GM23338 (cell line): ENCODE measurements around the gene LTA4H. TPM values are rescaled to one million over a fixed set of nuclear protein-coding genes. Genes with fewer than 3 reads are reported as not detected.

ENCODE experiments used
- ATAC-seq: fragments of 200-7000 bp; cut with Tn5 transposase; 3 replicates; pipeline ENCODE4 v1.9.1; 2020
- DNase-seq: peaks from one replicate; pipeline ENCODE4 v3.0.0-alpha.2; 2015; ENCODE audit warnings: low spot score
- H2AFZ ChIP-seq: fragments of 200-600 bp; sonication (generic); 2 replicates; pipeline ENCODE4 v1.8.0; 2016; ENCODE audit warnings: antibody characterized with exemption, mild to moderate bottlenecking, moderate library complexity
- H3F3A ChIP-seq: fragments of 200-600 bp; sonication (generic); replicated peaks from 2 replicates; pipeline ENCODE4 v1.8.0; 2017; ENCODE audit warnings: antibody characterized with exemption, mixed run types, low read depth
- H3K27ac ChIP-seq: fragments of 200-600 bp; sonication (generic); 2 replicates; pipeline ENCODE4 v1.6.1; 2016; ENCODE audit warnings: low read depth
- H3K27me3 ChIP-seq: fragments of 200-600 bp; sonication (generic); 2 replicates; pipeline ENCODE4 v1.8.0; 2016; ENCODE audit warnings: mild to moderate bottlenecking, mixed run types, moderate library complexity; ENCODE audit not compliant: insufficient read depth
- H3K36me3 ChIP-seq: fragments of 200-600 bp; sonication (generic); 2 replicates; pipeline ENCODE4 v1.8.0; 2016; ENCODE audit warnings: mild to moderate bottlenecking; ENCODE audit not compliant: insufficient read depth
- H3K4me1 ChIP-seq: fragments of 200-600 bp; sonication (generic); 2 replicates; pipeline ENCODE4 v1.8.0; 2016; ENCODE audit warnings: mild to moderate bottlenecking, moderate library complexity; ENCODE audit not compliant: insufficient read depth
- H3K4me2 ChIP-seq: fragments of 200-600 bp; sonication (generic); 2 replicates; pipeline ENCODE4 v1.7.1; 2017; ENCODE audit warnings: mixed run types
- H3K4me3 ChIP-seq: fragments of 200-600 bp; sonication (generic); 2 replicates; pipeline ENCODE4 v1.6.1; 2016; ENCODE audit warnings: mixed run types
- H3K79me2 ChIP-seq: fragments of 200-600 bp; sonication (generic); replicated peaks from 2 replicates; pipeline ENCODE4 v1.8.0; 2017; ENCODE audit warnings: mild to moderate bottlenecking; ENCODE audit not compliant: insufficient read depth
- H3K9me2 ChIP-seq: fragments of 200-600 bp; sonication (generic); 2 replicates; pipeline ENCODE4 v1.8.0; 2017; ENCODE audit not compliant: insufficient read depth
- H4K20me1 ChIP-seq: fragments of 200-600 bp; sonication (generic); replicated peaks from 2 replicates; pipeline ENCODE4 v1.8.0; 2017; ENCODE audit warnings: mild to moderate bottlenecking; ENCODE audit not compliant: insufficient read depth
- H3K27ac Mint-ChIP-seq: 2 replicates; pipeline ENCODE4 v1.8.0; 2020; ENCODE audit warnings: inconsistent platforms, mild to moderate bottlenecking, moderate library complexity, mixed read lengths
- H3K27me3 Mint-ChIP-seq: 3 replicates; pipeline ENCODE4 v1.8.0; 2022; ENCODE audit warnings: low read depth, mild to moderate bottlenecking, moderate library complexity, mixed read lengths, inconsistent platforms; ENCODE audit not compliant: insufficient read depth, poor library complexity
- H3K36me3 Mint-ChIP-seq: 3 replicates; pipeline ENCODE4 v1.8.0; 2021; ENCODE audit warnings: low read depth, mild to moderate bottlenecking, inconsistent platforms, moderate library complexity, mixed read lengths
- H3K4me1 Mint-ChIP-seq: 3 replicates; pipeline ENCODE4 v1.8.0; 2020; ENCODE audit warnings: mild to moderate bottlenecking, inconsistent platforms, mixed read lengths
- H3K4me3 Mint-ChIP-seq: 3 replicates; pipeline ENCODE4 v1.8.0; 2021; ENCODE audit warnings: moderate library complexity, mild to moderate bottlenecking, inconsistent platforms, mixed read lengths
- H3K9me3 Mint-ChIP-seq: 3 replicates; pipeline ENCODE4 v1.8.0; 2020; ENCODE audit warnings: moderate library complexity, mild to moderate bottlenecking, inconsistent platforms, mixed read lengths
- EZH2 ChIP-seq: fragments of 200-600 bp; sonication (generic); IDR thresholded peaks from one replicate; pipeline ENCODE4 v1.8.0; 2017; ENCODE audit warnings: antibody characterized with exemption, mild to moderate bottlenecking, low read depth; ENCODE audit not compliant: unreplicated experiment
- JUNB ChIP-seq: IDR thresholded peaks from one replicate; pipeline ENCODE4 v1.6.1; 2016; ENCODE audit warnings: antibody characterized with exemption; ENCODE audit not compliant: unreplicated experiment
- NANOG ChIP-seq: IDR thresholded peaks from 2 replicates; pipeline ENCODE4 v1.6.1; 2016; ENCODE audit warnings: antibody characterized with exemption, borderline replicate concordance
- POLR2AphosphoS5 ChIP-seq: IDR thresholded peaks from 2 replicates; pipeline ENCODE4 v1.6.1; 2016; ENCODE audit warnings: antibody characterized with exemption, low read depth
- STAT1 ChIP-seq: IDR thresholded peaks from one replicate; pipeline ENCODE4 v1.6.1; 2016; ENCODE audit warnings: antibody characterized with exemption; ENCODE audit not compliant: unreplicated experiment
- ZNF114 ChIP-seq: fragments of 250-450 bp; sonication (Bioruptor Pico); IDR thresholded peaks from 2 replicates; pipeline ENCODE4 v1.5.0; 2020; ENCODE audit warnings: mild to moderate bottlenecking, moderate library complexity
- polyA plus RNA-seq: library from polyadenylated mRNA; unstranded; fragments of >200 nt; fragmentation: Nextera tagmentation; extraction: Ambion mirVana; gene quantifications from 2 replicates; pipeline ENCODE4 v1.2.1, GENCODE V29; 2016
- total RNA-seq: library from RNA; depleted of rRNA; stranded (reverse); fragments of >200 nt; shearing (Covaris generic); gene quantifications from 2 replicates; pipeline ENCODE4 v1.2.3, GENCODE V29; 2014
- TF ChIP-seq, protein P1 (sequence below): IDR thresholded peaks from one replicate; pipeline ENCODE4 v1.6.1; 2018; ENCODE audit warnings: antibody characterized with exemption; ENCODE audit not compliant: unreplicated experiment
- TF ChIP-seq, protein P2 (sequence below): IDR thresholded peaks from 2 replicates; pipeline ENCODE4 v1.6.1; 2016; ENCODE audit warnings: antibody characterized with exemption
- TF ChIP-seq, protein P3 (sequence below): fragments of 250-450 bp; sonication (Bioruptor Pico); IDR thresholded peaks from 2 replicates; pipeline ENCODE4 v1.5.0; 2020; ENCODE audit warnings: mild to moderate bottlenecking, moderate library complexity
- TF ChIP-seq, protein P4 (sequence below), 2 experiments: fragments of 200-600 bp in 1 of 2; sonication (generic) in 1 of 2; conservative IDR thresholded peaks; 2 replicates each; pipeline versions ENCODE4 v1.5.1 to v1.6.1; 2016 to 2017; ENCODE audit warnings: antibody characterized with exemption in 2 of 2, low read depth in 2 of 2, mild to moderate bottlenecking in 2 of 2, moderate library complexity in 1 of 2

The LTA4H gene
- total and polyA plus RNA-seq, 2 experiments from 2014 or later, result 84.4 to 189 TPM

DNA sequence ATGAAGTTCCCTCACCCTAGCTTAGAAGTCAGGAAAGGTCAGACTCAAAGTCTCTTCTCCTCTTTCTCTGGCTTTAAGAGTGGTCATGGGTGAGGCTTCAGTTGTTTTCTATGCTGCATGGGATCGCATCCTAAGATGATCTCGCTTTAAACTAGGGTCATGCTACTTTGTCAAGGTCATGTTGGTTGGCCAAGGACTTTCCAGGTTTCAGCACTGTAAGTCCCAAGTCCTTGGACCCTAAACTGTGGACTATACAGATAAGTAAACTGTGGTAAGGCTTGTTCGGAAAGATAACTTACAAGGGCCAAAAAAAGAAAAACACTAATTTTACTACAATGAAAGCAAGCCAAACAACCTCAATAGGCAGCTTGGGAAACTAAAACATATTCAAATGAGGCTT lies 56.6 kb downstream of the LTA4H start:
- H3K4me3 ChIP-seq, result no peak overlapping the region
- ATAC-seq (no peak), DNase-seq (no peak)
- H3K36me3 ChIP-seq, result no peaks in the 10 kb centered on the region
- Mint-ChIP-seq H3K27me3 (no peaks in the 10 kb centered on the region), H3K36me3 (no peaks in the 10 kb centered on the region), H3K4me1 (peaks cover 10% of the 10 kb centered on the region; the same call in 1 of the 3 replicates), H3K9me3 (no peaks in the 10 kb centered on the region), H3K4me3 (no peak overlapping the region), H3K27ac (no peak overlapping the region)
- H3K27ac ChIP-seq, result no peak overlapping the region
- H3K9me2 ChIP-seq, result no peaks in the 10 kb centered on the region
- H3F3A ChIP-seq, result no peaks in the 10 kb centered on the region
- TF ChIP-seq ZNF114 (CRISPR knock-in tag) (no peak), STAT1 (no peak), POLR2AphosphoS5 (no peak), JUNB (no peak)
- TF ChIP-seq, protein P1, sequence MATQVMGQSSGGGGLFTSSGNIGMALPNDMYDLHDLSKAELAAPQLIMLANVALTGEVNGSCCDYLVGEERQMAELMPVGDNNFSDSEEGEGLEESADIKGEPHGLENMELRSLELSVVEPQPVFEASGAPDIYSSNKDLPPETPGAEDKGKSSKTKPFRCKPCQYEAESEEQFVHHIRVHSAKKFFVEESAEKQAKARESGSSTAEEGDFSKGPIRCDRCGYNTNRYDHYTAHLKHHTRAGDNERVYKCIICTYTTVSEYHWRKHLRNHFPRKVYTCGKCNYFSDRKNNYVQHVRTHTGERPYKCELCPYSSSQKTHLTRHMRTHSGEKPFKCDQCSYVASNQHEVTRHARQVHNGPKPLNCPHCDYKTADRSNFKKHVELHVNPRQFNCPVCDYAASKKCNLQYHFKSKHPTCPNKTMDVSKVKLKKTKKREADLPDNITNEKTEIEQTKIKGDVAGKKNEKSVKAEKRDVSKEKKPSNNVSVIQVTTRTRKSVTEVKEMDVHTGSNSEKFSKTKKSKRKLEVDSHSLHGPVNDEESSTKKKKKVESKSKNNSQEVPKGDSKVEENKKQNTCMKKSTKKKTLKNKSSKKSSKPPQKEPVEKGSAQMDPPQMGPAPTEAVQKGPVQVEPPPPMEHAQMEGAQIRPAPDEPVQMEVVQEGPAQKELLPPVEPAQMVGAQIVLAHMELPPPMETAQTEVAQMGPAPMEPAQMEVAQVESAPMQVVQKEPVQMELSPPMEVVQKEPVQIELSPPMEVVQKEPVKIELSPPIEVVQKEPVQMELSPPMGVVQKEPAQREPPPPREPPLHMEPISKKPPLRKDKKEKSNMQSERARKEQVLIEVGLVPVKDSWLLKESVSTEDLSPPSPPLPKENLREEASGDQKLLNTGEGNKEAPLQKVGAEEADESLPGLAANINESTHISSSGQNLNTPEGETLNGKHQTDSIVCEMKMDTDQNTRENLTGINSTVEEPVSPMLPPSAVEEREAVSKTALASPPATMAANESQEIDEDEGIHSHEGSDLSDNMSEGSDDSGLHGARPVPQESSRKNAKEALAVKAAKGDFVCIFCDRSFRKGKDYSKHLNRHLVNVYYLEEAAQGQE, result no peak
- H3K4me1 ChIP-seq, result no peaks in the 10 kb centered on the region
- no peak overlapping the region for H3K4me2 ChIP-seq
- H4K20me1 ChIP-seq, result no peaks in the 10 kb centered on the region
- H3K27me3 ChIP-seq, result no peaks in the 10 kb centered on the region
- H2AFZ ChIP-seq, result no peak overlapping the region
- H3K79me2 ChIP-seq, result no peaks in the 10 kb centered on the region

DNA sequence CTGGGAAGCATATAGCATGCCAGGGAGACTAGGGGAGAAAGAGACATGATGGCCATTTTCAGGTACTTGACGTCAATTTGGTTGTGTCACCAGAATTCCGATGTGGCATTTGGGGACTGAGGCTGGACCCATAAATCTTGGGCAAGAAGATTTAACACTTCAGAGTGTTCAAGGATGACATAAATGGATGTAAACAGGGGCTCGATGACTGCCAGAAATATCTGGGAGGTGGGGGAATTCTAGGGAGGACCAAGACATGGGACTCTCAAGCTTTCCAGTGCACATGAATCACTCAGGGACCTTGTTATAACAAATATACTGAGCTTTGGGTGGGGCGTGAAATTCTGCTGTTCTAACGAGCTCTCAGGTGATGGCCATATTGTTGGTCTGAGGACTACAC lies 57.0 kb downstream of the LTA4H start:
- Histone ChIP-seq H3K4me1 (no peaks in the 10 kb centered on the region), H3K27ac (no peak overlapping the region), H3K36me3 (no peaks in the 10 kb centered on the region), H3K4me3 (no peak overlapping the region), H3F3A (no peaks in the 10 kb centered on the region), H3K79me2 (no peaks in the 10 kb centered on the region), H3K27me3 (no peaks in the 10 kb centered on the region), H3K4me2 (no peak overlapping the region), H3K9me2 (no peaks in the 10 kb centered on the region), H4K20me1 (no peaks in the 10 kb centered on the region), H2AFZ (no peak overlapping the region)
- peaks cover 10% of the 10 kb centered on the region; the same call in 1 of the 3 replicates for H3K4me1 Mint-ChIP-seq
- H3K36me3 Mint-ChIP-seq, result no peaks in the 10 kb centered on the region
- no peak overlapping the region for H3K27ac Mint-ChIP-seq
- no peaks in the 10 kb centered on the region for H3K9me3 Mint-ChIP-seq
- no peak overlapping the region for H3K4me3 Mint-ChIP-seq
- no peak for ATAC-seq
- H3K27me3 Mint-ChIP-seq, result no peaks in the 10 kb centered on the region
- DNase-seq, result no peak
- no peak for TF ChIP-seq POLR2AphosphoS5
- TF ChIP-seq NANOG, result no peak
- TF ChIP-seq STAT1, result no peak
- no peak for TF ChIP-seq ZNF114 (CRISPR knock-in tag)
- TF ChIP-seq, protein P2, sequence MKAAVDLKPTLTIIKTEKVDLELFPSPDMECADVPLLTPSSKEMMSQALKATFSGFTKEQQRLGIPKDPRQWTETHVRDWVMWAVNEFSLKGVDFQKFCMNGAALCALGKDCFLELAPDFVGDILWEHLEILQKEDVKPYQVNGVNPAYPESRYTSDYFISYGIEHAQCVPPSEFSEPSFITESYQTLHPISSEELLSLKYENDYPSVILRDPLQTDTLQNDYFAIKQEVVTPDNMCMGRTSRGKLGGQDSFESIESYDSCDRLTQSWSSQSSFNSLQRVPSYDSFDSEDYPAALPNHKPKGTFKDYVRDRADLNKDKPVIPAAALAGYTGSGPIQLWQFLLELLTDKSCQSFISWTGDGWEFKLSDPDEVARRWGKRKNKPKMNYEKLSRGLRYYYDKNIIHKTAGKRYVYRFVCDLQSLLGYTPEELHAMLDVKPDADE, result no peak
- TF ChIP-seq, protein P3, sequence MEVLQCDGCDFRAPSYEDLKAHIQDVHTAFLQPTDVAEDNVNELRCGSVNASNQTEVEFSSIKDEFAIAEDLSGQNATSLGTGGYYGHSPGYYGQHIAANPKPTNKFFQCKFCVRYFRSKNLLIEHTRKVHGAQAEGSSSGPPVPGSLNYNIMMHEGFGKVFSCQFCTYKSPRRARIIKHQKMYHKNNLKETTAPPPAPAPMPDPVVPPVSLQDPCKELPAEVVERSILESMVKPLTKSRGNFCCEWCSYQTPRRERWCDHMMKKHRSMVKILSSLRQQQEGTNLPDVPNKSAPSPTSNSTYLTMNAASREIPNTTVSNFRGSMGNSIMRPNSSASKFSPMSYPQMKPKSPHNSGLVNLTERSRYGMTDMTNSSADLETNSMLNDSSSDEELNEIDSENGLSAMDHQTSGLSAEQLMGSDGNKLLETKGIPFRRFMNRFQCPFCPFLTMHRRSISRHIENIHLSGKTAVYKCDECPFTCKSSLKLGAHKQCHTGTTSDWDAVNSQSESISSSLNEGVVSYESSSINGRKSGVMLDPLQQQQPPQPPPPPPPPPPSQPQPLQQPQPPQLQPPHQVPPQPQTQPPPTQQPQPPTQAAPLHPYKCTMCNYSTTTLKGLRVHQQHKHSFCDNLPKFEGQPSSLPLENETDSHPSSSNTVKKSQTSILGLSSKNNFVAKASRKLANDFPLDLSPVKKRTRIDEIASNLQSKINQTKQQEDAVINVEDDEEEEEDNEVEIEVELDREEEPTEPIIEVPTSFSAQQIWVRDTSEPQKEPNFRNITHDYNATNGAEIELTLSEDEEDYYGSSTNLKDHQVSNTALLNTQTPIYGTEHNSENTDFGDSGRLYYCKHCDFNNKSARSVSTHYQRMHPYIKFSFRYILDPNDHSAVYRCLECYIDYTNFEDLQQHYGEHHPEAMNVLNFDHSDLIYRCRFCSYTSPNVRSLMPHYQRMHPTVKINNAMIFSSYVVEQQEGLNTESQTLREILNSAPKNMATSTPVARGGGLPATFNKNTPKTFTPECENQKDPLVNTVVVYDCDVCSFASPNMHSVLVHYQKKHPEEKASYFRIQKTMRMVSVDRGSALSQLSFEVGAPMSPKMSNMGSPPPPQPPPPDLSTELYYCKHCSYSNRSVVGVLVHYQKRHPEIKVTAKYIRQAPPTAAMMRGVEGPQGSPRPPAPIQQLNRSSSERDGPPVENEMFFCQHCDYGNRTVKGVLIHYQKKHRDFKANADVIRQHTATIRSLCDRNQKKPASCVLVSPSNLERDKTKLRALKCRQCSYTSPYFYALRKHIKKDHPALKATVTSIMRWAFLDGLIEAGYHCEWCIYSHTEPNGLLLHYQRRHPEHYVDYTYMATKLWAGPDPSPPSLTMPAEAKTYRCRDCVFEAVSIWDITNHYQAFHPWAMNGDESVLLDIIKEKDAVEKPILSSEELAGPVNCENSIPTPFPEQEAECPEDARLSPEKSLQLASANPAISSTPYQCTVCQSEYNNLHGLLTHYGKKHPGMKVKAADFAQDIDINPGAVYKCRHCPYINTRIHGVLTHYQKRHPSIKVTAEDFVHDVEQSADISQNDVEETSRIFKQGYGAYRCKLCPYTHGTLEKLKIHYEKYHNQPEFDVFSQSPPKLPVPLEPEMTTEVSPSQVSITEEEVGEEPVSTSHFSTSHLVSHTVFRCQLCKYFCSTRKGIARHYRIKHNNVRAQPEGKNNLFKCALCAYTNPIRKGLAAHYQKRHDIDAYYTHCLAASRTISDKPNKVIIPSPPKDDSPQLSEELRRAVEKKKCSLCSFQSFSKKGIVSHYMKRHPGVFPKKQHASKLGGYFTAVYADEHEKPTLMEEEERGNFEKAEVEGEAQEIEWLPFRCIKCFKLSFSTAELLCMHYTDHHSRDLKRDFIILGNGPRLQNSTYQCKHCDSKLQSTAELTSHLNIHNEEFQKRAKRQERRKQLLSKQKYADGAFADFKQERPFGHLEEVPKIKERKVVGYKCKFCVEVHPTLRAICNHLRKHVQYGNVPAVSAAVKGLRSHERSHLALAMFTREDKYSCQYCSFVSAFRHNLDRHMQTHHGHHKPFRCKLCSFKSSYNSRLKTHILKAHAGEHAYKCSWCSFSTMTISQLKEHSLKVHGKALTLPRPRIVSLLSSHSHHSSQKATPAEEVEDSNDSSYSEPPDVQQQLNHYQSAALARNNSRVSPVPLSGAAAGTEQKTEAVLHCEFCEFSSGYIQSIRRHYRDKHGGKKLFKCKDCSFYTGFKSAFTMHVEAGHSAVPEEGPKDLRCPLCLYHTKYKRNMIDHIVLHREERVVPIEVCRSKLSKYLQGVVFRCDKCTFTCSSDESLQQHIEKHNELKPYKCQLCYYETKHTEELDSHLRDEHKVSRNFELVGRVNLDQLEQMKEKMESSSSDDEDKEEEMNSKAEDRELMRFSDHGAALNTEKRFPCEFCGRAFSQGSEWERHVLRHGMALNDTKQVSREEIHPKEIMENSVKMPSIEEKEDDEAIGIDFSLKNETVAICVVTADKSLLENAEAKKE (CRISPR knock-in tag), result no peak
- TF ChIP-seq EZH2, result no peak
- TF ChIP-seq, protein P4, sequence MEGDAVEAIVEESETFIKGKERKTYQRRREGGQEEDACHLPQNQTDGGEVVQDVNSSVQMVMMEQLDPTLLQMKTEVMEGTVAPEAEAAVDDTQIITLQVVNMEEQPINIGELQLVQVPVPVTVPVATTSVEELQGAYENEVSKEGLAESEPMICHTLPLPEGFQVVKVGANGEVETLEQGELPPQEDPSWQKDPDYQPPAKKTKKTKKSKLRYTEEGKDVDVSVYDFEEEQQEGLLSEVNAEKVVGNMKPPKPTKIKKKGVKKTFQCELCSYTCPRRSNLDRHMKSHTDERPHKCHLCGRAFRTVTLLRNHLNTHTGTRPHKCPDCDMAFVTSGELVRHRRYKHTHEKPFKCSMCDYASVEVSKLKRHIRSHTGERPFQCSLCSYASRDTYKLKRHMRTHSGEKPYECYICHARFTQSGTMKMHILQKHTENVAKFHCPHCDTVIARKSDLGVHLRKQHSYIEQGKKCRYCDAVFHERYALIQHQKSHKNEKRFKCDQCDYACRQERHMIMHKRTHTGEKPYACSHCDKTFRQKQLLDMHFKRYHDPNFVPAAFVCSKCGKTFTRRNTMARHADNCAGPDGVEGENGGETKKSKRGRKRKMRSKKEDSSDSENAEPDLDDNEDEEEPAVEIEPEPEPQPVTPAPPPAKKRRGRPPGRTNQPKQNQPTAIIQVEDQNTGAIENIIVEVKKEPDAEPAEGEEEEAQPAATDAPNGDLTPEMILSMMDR (conservative IDR thresholded peaks at IDR 0.05; ENCODE audit: low read depth in 2 of 2), result no peak
